GM10266 (cell line): ENCODE results near the gene EDN2.

Experiments
- DNase-seq: peaks from one replicate; pipeline ENCODE4 v3.0.0; 2012; ENCODE audit errors: extremely low spot score
- TF ChIP-seq, protein P1 (sequence below): IDR thresholded peaks from 2 replicates; pipeline ENCODE4 v1.5.1; 2012; ENCODE audit warnings: mild to moderate bottlenecking, low read depth; ENCODE audit not compliant: control insufficient read depth, insufficient read depth; ENCODE audit errors: missing control alignments

The EDN2 gene

DNA sequence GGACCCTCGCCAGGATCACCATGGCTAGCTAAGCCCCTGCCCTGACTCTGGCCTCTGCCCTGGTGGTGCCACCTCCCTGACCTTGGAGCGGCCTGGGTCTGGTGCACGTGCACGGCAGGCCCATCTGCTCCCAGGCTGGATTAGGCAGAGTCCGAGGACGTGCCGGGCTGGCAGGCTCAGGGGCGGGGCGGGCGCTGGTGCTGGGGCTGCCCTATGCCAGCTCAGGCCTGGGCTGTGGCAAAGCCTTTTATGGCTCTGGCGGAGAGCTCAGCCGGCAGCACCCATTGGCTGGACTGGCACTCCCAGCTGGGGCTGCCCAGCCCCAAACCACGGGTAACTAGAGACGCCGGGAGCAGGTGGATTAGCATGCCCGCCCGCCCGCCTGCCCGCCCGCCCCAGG, 17.1 kb upstream of the EDN2 start:
- no peak for DNase-seq
- TF ChIP-seq, protein P1, sequence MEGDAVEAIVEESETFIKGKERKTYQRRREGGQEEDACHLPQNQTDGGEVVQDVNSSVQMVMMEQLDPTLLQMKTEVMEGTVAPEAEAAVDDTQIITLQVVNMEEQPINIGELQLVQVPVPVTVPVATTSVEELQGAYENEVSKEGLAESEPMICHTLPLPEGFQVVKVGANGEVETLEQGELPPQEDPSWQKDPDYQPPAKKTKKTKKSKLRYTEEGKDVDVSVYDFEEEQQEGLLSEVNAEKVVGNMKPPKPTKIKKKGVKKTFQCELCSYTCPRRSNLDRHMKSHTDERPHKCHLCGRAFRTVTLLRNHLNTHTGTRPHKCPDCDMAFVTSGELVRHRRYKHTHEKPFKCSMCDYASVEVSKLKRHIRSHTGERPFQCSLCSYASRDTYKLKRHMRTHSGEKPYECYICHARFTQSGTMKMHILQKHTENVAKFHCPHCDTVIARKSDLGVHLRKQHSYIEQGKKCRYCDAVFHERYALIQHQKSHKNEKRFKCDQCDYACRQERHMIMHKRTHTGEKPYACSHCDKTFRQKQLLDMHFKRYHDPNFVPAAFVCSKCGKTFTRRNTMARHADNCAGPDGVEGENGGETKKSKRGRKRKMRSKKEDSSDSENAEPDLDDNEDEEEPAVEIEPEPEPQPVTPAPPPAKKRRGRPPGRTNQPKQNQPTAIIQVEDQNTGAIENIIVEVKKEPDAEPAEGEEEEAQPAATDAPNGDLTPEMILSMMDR: no peak

DNA sequence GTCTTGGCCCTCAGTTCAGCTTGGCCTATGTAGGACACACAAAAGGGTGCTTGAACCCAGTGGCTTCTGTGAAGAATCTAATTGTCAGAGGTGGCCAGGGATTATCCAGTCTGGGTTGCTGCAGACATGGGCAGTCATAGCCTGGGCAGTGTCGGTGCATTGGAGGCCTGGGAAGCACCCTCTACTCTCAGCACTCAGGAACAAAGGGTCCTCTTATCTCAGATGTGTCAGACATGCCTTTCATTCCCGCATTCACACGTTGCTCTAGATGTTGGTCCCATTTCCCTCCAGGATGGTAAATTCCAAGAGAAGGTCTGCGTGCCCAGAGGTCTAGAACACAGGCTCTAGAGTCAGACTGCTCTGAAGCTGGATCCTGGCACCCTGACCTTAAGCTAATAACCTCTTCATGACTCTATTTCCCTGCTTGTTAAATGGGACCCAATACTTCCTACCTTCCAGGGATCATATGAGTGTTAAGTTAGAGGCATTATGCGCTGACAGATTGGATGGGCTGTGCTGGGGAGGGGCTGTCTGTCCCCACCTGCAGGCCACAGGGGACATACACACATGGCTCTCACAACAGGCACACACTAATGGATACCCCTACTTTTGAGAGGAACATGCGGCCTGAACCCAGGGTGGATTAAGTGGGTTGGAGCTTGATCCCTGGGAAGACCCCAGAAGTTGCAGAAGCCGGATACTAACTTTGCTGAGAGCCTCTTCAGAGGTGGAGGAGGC, 16.5 kb upstream of the EDN2 start:
- no peak for DNase-seq
- TF ChIP-seq, protein P1: no peak

DNA sequence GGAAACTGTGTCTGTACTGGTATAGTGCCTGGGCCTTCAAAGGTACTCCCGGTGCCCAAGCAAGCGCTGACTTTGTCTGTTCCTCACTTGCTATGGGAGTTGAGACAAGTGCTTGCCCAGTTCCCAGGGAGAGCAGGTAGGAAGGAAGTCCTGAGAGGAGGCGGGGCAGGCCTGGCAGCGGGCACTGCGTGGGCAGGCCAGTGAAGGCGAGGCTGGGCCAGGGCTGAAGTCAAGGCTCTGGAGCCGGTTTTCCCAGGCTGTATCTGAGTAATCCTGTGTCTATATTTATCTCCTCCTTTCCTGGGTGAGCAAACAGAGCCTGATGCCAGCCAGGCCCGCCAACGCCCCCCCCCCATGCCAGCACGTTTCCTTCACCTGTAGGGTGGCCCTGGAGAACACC, 15.9 kb upstream of the EDN2 start:
- no peak for DNase-seq
- TF ChIP-seq, protein P1: no peak

DNA sequence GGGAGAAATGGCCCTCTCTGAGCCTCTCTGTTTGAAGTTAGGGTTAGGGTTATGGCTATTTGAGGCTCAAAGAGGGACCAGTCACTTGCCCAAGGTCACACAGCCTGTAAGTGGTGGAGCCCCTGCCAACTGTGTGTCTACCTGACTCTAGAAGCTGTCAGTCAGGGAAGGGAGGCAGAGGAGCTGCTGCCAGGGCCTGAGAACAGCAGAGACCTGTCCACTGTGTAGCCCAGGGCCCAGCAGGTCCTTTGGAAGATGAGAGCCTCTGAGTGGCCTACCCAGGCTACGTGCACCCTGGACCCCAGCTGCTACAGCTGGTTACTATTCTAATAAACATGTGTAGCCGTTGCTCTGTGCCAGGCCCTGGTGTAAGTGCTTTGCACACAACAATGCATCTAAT, 15.1 kb upstream of the EDN2 start:
- TF ChIP-seq, protein P1: no peak
- DNase-seq: no peak

DNA sequence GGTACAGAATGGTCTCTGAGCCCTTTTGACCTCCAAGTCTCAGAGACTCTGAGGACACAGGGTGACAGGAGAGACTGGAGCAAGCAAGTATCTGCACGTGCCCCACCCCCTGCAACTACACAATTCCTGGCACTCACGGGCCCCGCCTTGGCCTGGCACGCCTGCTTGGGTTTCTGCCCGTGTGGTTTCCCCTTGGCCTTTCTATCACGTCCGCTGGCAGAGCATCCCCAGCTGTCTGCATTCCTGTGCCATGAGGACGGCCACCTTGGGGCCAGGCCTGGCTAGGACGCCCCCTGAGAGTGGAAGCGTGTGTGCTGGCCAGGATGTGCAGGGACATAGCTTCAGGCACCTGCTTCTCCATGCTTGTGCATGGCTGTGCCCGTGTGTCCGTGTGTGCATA, 14.3 kb upstream of the EDN2 start:
- DNase-seq: no peak
- TF ChIP-seq, protein P1: no peak

DNA sequence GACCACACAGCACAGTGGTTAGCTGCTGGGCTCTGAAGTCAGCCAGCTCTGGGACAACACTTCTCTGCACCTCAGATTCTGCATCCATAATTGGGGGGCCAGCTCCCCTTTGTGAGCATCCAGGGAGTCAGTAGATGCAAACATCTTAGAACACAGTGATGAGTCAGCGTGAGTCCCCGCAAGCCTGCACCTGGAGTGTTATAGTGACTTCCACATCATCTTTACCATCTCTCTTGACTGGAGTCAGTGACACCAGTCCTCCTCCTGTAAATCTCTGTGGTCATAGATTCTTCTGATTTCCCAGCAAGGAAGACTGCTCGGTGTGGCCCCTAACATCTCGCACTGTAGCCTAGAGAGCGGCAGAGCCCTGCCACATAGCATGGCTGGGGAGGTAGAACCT, 13.9 kb upstream of the EDN2 start:
- TF ChIP-seq, protein P1: no peak
- no peak for DNase-seq

DNA sequence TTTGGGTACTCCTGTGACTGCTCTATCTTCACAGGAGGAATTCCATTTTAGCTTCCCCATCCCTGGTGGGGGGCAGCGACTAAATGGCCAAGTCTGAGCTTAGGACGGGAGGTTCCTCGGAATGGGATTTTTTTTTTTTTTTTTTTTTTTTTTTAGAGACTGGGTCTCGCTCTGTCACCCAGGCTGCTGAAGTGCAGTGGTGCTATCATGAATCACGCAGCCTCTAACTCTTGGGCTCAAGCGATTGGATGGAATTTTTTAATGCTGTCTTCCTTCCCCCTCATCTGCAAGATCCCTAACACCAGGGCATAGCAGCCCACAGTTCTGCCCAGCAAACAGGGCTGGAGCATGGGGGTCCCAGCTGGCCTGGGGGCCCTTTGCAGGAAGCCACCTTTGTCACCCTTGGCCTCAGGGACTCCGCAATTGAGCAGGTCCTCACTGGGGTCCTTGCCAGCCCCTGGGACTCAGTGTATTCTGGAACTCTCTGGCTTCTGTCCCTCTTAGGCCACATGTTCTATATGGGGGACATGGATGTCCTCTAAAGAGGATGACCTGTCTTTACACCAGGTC, 13.1 kb upstream of the EDN2 start:
- DNase-seq: no peak
- TF ChIP-seq, protein P1: no peak
